Measurements from ENCODE around the gene ZNF609. TPM values are rescaled to one million over a fixed set of nuclear protein-coding genes. Genes with fewer than 3 reads are reported as not detected.
"Not testable (repeated sequence)": the region's sequence is repeated elsewhere in the genome, so short reads cannot be mapped to it uniquely, and the experiment has no call there.

ZNF609 gene
- polyA plus RNA-seq, 3 donors, result 1.3 to 13.2 (median 1.7) TPM

DNA sequence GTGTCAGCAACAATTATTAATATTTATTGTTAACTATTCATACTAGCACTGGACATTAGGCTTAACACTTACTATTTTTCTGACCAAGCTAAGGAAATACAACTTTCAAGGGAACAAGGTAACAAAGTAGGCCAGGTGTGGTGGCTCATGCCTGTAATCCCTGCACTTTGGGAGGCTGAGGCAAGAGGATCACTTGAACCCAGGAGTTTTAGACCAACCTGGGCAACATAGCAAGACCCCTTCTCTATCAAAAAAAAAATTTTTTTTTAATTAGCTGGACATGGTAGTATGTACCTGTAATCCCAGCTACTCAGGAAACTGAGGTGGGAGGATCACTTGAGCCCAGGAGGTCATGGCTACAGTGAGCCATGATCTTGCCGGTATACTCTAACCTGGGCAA, 183.3 kb downstream of the ZNF609 start:
- WGBS (ENCODE audit: insufficient coverage), result no CpG with 5 or more reads among the region's 1 CpG
- no peaks in the 10 kb centered on the region for H3K27me3 ChIP-seq (ENCODE audit: control insufficient read depth in 2 of 2, insufficient read depth in 2 of 2, low read length in 2 of 2)
- H3K4me1 ChIP-seq (ENCODE audit: control insufficient read depth in 1 of 2, insufficient read depth in 2 of 2, low read length in 2 of 2), result peaks cover 28% of the 10 kb centered on the region in 2 donors
- H4K20me1 ChIP-seq (ENCODE audit: insufficient read depth, low read length), result no peaks in the 10 kb centered on the region
- H3K9me3 ChIP-seq (replicated peaks in 1 of 2; ENCODE audit: control insufficient read depth in 1 of 2, insufficient read depth in 1 of 2, low read length in 2 of 2), result no peaks in the 10 kb centered on the region
- Mint-ChIP-seq H3K4me3 (no peak overlapping the region), H3K27me3 (ENCODE audit: low read depth in 3 of 3) (no peaks in the 10 kb centered on the region), H3K36me3 (peaks cover 6 to 8% of the 10 kb centered on the region in 2 donors), H3K27ac (no peak overlapping the region), H3K9me3 (no peaks in the 10 kb centered on the region), H3K4me1 (peaks cover 28% of the 10 kb centered on the region)
- DNase-seq, result no peak
- H3K4me3 ChIP-seq (replicated peaks in 1 of 3; ENCODE audit: low read depth in 2 of 3, low read length in 3 of 3), result no peak overlapping the region
- no peak overlapping the region for H2AFZ ChIP-seq (ENCODE audit: insufficient read depth, low read depth, low read length, poor library complexity, severe bottlenecking)
- H3K27ac ChIP-seq (ENCODE audit: low read depth in 1 of 2, low read length in 2 of 2), result no peak overlapping the region
- TF ChIP-seq, protein P1, sequence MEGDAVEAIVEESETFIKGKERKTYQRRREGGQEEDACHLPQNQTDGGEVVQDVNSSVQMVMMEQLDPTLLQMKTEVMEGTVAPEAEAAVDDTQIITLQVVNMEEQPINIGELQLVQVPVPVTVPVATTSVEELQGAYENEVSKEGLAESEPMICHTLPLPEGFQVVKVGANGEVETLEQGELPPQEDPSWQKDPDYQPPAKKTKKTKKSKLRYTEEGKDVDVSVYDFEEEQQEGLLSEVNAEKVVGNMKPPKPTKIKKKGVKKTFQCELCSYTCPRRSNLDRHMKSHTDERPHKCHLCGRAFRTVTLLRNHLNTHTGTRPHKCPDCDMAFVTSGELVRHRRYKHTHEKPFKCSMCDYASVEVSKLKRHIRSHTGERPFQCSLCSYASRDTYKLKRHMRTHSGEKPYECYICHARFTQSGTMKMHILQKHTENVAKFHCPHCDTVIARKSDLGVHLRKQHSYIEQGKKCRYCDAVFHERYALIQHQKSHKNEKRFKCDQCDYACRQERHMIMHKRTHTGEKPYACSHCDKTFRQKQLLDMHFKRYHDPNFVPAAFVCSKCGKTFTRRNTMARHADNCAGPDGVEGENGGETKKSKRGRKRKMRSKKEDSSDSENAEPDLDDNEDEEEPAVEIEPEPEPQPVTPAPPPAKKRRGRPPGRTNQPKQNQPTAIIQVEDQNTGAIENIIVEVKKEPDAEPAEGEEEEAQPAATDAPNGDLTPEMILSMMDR (IDR thresholded peaks at IDR 0.05), result no peak
- H3K36me3 ChIP-seq (replicated peaks in 1 of 2; ENCODE audit: control insufficient read depth in 1 of 2, insufficient read depth in 2 of 2, low read length in 2 of 2), result peaks cover 4 to 7% of the 10 kb centered on the region in 2 donors
- intact Hi-C loops (cut with micrococcal nuclease), result no loop called here
- peaks cover 48% of the 10 kb centered on the region for H3K79me2 ChIP-seq (ENCODE audit: insufficient read depth, low read length)
- no peak overlapping the region for H3K9ac ChIP-seq (ENCODE audit: insufficient read depth, low read length, poor library complexity, severe bottlenecking)
- H3K4me2 ChIP-seq (replicated peaks; ENCODE audit: extremely low read depth, low read length, poor library complexity, severe bottlenecking), result no peak overlapping the region

DNA sequence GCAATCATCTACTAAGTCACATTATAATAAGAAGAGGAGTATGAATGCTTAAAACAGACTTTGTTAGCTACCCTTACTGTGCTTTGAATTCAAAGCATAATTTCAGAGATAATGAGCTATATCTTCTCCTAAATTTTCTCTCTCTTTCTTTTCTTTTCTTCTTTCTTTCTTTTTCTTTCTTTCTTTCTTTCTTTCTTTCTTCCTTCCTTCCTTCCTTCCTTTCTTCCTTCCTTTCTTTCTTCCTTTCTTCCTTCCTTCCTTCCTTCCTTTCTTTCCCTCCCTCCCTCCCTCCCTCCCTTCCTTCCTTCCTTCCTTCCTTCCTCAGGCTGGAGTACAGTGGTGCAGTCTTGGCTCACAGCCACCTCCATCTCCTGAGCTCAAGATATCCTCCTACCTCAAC, 184.4 kb downstream of the ZNF609 start:
- H3K9me3 Mint-ChIP-seq; H3K9ac ChIP-seq (ENCODE audit: insufficient read depth, low read length, poor library complexity, severe bottlenecking); H3K4me2 ChIP-seq (replicated peaks; ENCODE audit: extremely low read depth, low read length, poor library complexity, severe bottlenecking); H2AFZ ChIP-seq (ENCODE audit: insufficient read depth, low read depth, low read length, poor library complexity, severe bottlenecking); H3K4me3 ChIP-seq (replicated peaks in 1 of 3; ENCODE audit: low read depth in 2 of 3, low read length in 3 of 3); DNase-seq; H3K4me3 Mint-ChIP-seq; H4K20me1 ChIP-seq (ENCODE audit: insufficient read depth, low read length); H3K36me3 Mint-ChIP-seq; H3K27me3 ChIP-seq (ENCODE audit: control insufficient read depth in 2 of 2, insufficient read depth in 2 of 2, low read length in 2 of 2); H3K27ac ChIP-seq (ENCODE audit: low read depth in 1 of 2, low read length in 2 of 2); H3K27me3 Mint-ChIP-seq (ENCODE audit: low read depth in 3 of 3); H3K36me3 ChIP-seq (replicated peaks in 1 of 2; ENCODE audit: control insufficient read depth in 1 of 2, insufficient read depth in 2 of 2, low read length in 2 of 2); intact Hi-C loops (cut with micrococcal nuclease); H3K9me3 ChIP-seq (replicated peaks in 1 of 2; ENCODE audit: control insufficient read depth in 1 of 2, insufficient read depth in 1 of 2, low read length in 2 of 2): not testable (repeated sequence)
- H3K79me2 ChIP-seq (ENCODE audit: insufficient read depth, low read length), result peaks cover 45% of the 10 kb centered on the region
- Mint-ChIP-seq H3K4me1 (peaks cover 20% of the 10 kb centered on the region), H3K27ac (peak overlapping the region in 1 of 7 donors; percentile 13)
- H3K4me1 ChIP-seq (ENCODE audit: control insufficient read depth in 1 of 2, insufficient read depth in 2 of 2, low read length in 2 of 2), result peaks cover 17% of the 10 kb centered on the region in 2 donors

Measured in CD14-positive monocyte (primary cell).